HCT116 (cell line): ENCODE measurements around the gene UBE2G2. TPM values are rescaled to one million over a fixed set of nuclear protein-coding genes. Genes with fewer than 3 reads are reported as not detected.

Experiments used
- ATAC-seq: fragments of 200-7000 bp; cut with Tn5 transposase; 2 replicates; pipeline ENCODE4 v1.9.1; 2020; ENCODE audit warnings: mild to moderate bottlenecking, moderate library complexity
- BruUV-seq: library from RNA; stranded (reverse); fragments of 400-500 nt; replicated peaks from 2 replicates; lab custom pipeline; 2021; lab: Mats Ljungman, UMichigan
- CTCF ChIA-PET: fragments of 300-600 bp; sonication (Branson Sonifier 250); formaldehyde crosslinking; loops from one replicate; lab custom pipeline; 2021; ENCODE audit warnings: antibody characterized with exemption; lab: Charles Lee
- POLR2A ChIA-PET: fragments of 300-600, 350-600 bp; sonication (Branson Sonifier 250); formaldehyde crosslinking; loops from one replicate; lab custom pipeline; 2021; ENCODE audit warnings: antibody characterized with exemption; lab: Charles Lee
- RAD21 ChIA-PET, 2 experiments: fragments of 300-600 bp; sonication (Branson Sonifier 250); formaldehyde crosslinking; loops; one replicate each; lab custom pipeline; 2023; ENCODE audit warnings: low total read pairs in 2 of 2; ENCODE audit not compliant: uncharacterized antibody in 2 of 2, unreplicated experiment in 2 of 2, low non-redundant PET in 1 of 2; lab: Charles Lee
- DNase-seq: peaks from one replicate; pipeline ENCODE4 v3.0.0-alpha.2; 2010; ENCODE audit warnings: low read depth, low spot score
- H2AFZ ChIP-seq: fragments of 200-600 bp; shearing (Covaris generic), sonication (generic); 2 replicates; pipeline ENCODE4 v1.6.1; 2017; ENCODE audit warnings: low read depth, mixed run types, mixed read lengths, antibody characterized with exemption, low read length; ENCODE audit not compliant: poor library complexity, severe bottlenecking
- H3K27ac ChIP-seq: 2 replicates; pipeline ENCODE4 v1.5.1; 2012; ENCODE audit warnings: low read depth, low read length
- H3K27me3 ChIP-seq: fragments of 200-600 bp; sonication (generic); 2 replicates; pipeline ENCODE4 v1.6.1; 2016; ENCODE audit warnings: mixed run types, low read length, mixed read lengths; ENCODE audit not compliant: insufficient read depth
- H3K36me3 ChIP-seq, 2 experiments: fragments of 200-500 bp in 1 of 2; fragments of 200-600 bp in 1 of 2; sonication (Bioruptor generic) in 1 of 2; sonication (generic) in 1 of 2; 2 replicates each; pipeline versions ENCODE4 v1.5.1 to v1.6.1; 2014 to 2016; ENCODE audit warnings: low read length in 2 of 2, inconsistent platforms in 1 of 2, mixed read lengths in 1 of 2, mixed run types in 1 of 2; ENCODE audit not compliant: insufficient read depth in 2 of 2, control insufficient read depth in 1 of 2
- H3K4me1 ChIP-seq, 2 experiments: fragments of 200-600 bp in 1 of 2; sonication (generic) in 1 of 2; 2 replicates each; pipeline versions ENCODE4 v1.5.1 to v1.6.1; 2012 to 2017; ENCODE audit warnings: low read length in 2 of 2, inconsistent platforms in 1 of 2, mild to moderate bottlenecking in 1 of 2, mixed read lengths in 1 of 2, mixed run types in 1 of 2, moderate library complexity in 1 of 2; ENCODE audit not compliant: insufficient read depth in 2 of 2, control insufficient read depth in 1 of 2
- H3K4me2 ChIP-seq: fragments of 200-600 bp; sonication (generic); 2 replicates; pipeline ENCODE4 v1.6.1; 2017; ENCODE audit warnings: mixed run types, low read length, mixed read lengths
- H3K4me3 ChIP-seq, 2 experiments: fragments of 200-600 bp in 1 of 2; sonication (generic) in 1 of 2; replicated peaks in 1 of 2; 2 replicates each; pipeline ENCODE4 v1.5.1; 2011 to 2016; ENCODE audit warnings: low read length in 2 of 2, control low read depth in 1 of 2, low read depth in 1 of 2, mild to moderate bottlenecking in 1 of 2, mixed read lengths in 1 of 2, mixed run types in 1 of 2
- H3K79me2 ChIP-seq: fragments of 200-600 bp; sonication (generic); 2 replicates; pipeline ENCODE4 v1.6.1; 2017; ENCODE audit warnings: mild to moderate bottlenecking, mixed run types, low read length, moderate library complexity, mixed read lengths; ENCODE audit not compliant: insufficient read depth
- H3K9ac ChIP-seq: fragments of 200-600 bp; sonication (generic); 2 replicates; pipeline ENCODE4 v1.6.1; 2016; ENCODE audit warnings: low read length, mixed read lengths
- H3K9me2 ChIP-seq: fragments of 200-600 bp; sonication (generic), shearing (Covaris generic); 2 replicates; pipeline ENCODE4 v1.6.1; 2017; ENCODE audit warnings: mixed run types, mild to moderate bottlenecking, moderate library complexity; ENCODE audit not compliant: insufficient read depth
- H3K9me3 ChIP-seq, 2 experiments: fragments of 200-500 bp in 1 of 2; fragments of 200-600 bp in 1 of 2; sonication (Bioruptor generic) in 1 of 2; sonication (generic) in 1 of 2; 2 replicates each; pipeline ENCODE4 v1.6.1; 2014 to 2017; ENCODE audit warnings: low read length in 2 of 2, mixed read lengths in 2 of 2, inconsistent platforms in 1 of 2, low read depth in 1 of 2, mild to moderate bottlenecking in 1 of 2, mixed run types in 1 of 2, moderate library complexity in 1 of 2; ENCODE audit not compliant: control insufficient read depth in 1 of 2, insufficient read depth in 1 of 2
- H4K20me1 ChIP-seq: fragments of 200-600 bp; sonication (generic), shearing (Covaris generic); 2 replicates; pipeline ENCODE4 v1.6.1; 2017; ENCODE audit warnings: mixed run types, mild to moderate bottlenecking, moderate library complexity; ENCODE audit not compliant: insufficient read depth
- ATF3 ChIP-seq: IDR thresholded peaks from 2 replicates; pipeline ENCODE4 v1.6.1; 2012
- CBX3 ChIP-seq: IDR thresholded peaks from 2 replicates; pipeline ENCODE4 v1.6.1; 2012; ENCODE audit warnings: low read depth
- ELF1 ChIP-seq: IDR thresholded peaks from 2 replicates; pipeline ENCODE4 v1.6.1; 2012; ENCODE audit warnings: low read depth, borderline replicate concordance
- EZH2 ChIP-seq: fragments of 200-600 bp; sonication (generic); IDR thresholded peaks from 2 replicates; pipeline ENCODE4 v1.6.1; 2017; ENCODE audit warnings: antibody characterized with exemption, mixed run types
- EZH2phosphoT487 ChIP-seq: fragments of 200-600 bp; IDR thresholded peaks from 2 replicates; pipeline ENCODE4 v1.6.1; 2018; ENCODE audit warnings: antibody characterized with exemption, borderline replicate concordance
- FOSL1 ChIP-seq: IDR thresholded peaks from 2 replicates; pipeline ENCODE4 v1.6.1; 2012; ENCODE audit warnings: low read depth
- JUND ChIP-seq: IDR thresholded peaks from 2 replicates; pipeline ENCODE4 v1.6.1; 2012
- POLR2A ChIP-seq: IDR thresholded peaks from 2 replicates; pipeline ENCODE4 v1.7.0; 2011; ENCODE audit warnings: borderline replicate concordance; ENCODE audit not compliant: insufficient read depth, insufficient read length; ENCODE audit errors: extremely low read depth
- POLR2AphosphoS5 ChIP-seq: IDR thresholded peaks from 2 replicates; pipeline ENCODE4 v1.6.1; 2011; ENCODE audit warnings: mild to moderate bottlenecking, low read depth, low read length, moderate library complexity
- RAD21 ChIP-seq: IDR thresholded peaks from 2 replicates; pipeline ENCODE4 v1.6.1; 2012; ENCODE audit warnings: low read depth, mild to moderate bottlenecking
- SP1 ChIP-seq: IDR thresholded peaks from 2 replicates; pipeline ENCODE4 v1.6.1; 2012; ENCODE audit warnings: low read depth
- SRF ChIP-seq: IDR thresholded peaks from 2 replicates; pipeline ENCODE4 v1.6.1; 2012; ENCODE audit warnings: low read depth
- TCF7L2 ChIP-seq: IDR thresholded peaks from 2 replicates; pipeline ENCODE4 v1.7.0; 2011; ENCODE audit warnings: borderline replicate concordance, inconsistent platforms; ENCODE audit not compliant: insufficient read depth, insufficient read length; ENCODE audit errors: extremely low read depth
- ZFX ChIP-seq: fragments of 450-650 bp; IDR thresholded peaks from 2 replicates; pipeline ENCODE4 v1.6.1; 2017
- ZNF274 ChIP-seq: fragments of 200-500 bp; sonication (Bioruptor generic); IDR thresholded peaks from 2 replicates; pipeline ENCODE4 v1.6.1; 2014; ENCODE audit warnings: mild to moderate bottlenecking, low read depth, low read length, inconsistent platforms
- intact Hi-C: fragments of 100-400 bp; cut with micrococcal nuclease; formaldehyde crosslinking; loops from 2 replicates; pipeline ENCODE4 v1.10.0; 2022
- total RNA-seq: library from RNA; stranded (reverse); gene quantifications from one replicate; pipeline ENCODE4 v1.2.1, GENCODE V29; 2021; ENCODE audit not compliant: unreplicated experiment
- TF ChIP-seq, protein P1 (sequence below): IDR thresholded peaks from 2 replicates; pipeline ENCODE4 v1.6.1; 2011; ENCODE audit warnings: mild to moderate bottlenecking, low read length, moderate library complexity; ENCODE audit not compliant: insufficient replicate concordance; ENCODE audit errors: extremely low read depth
- TF ChIP-seq, protein P2 (sequence below): IDR thresholded peaks from 2 replicates; pipeline ENCODE4 v1.6.1; 2012; ENCODE audit warnings: low read depth
- TF ChIP-seq, protein P3 (sequence below): IDR thresholded peaks from 2 replicates; pipeline ENCODE4 v1.6.1; 2012

UBE2G2 gene
- total RNA-seq, 1 experiment from 2014 or later: 86.5 TPM

DNA sequence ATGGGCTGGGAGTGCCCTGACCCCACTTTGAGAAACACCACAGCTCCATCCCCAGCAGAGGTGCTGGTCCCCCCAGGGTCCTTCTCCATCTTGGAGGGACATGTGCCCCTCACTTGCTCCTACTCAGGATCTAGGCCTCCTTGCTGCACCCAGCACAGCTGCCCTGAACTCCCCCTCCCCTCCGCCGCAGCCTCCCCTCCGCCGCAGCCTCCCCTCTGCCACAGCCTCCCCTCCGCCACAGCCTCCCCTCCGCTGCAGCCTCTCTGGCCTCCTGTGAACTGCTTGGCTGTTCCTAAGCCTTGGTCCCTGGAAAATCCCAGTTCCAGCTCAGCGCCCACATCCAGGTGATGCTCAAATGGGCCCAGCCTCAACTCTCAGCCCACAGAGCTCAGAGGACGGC is 74.3 kb downstream of the UBE2G2 start:
- DNase-seq (no peak), ATAC-seq (no peak)
- no peaks in the 10 kb centered on the region for H3K9me3 ChIP-seq
- H3K4me2 ChIP-seq: no peak overlapping the region
- no peak overlapping the region for H3K4me3 ChIP-seq
- no peaks in the 10 kb centered on the region for H3K36me3 ChIP-seq
- no peaks in the 10 kb centered on the region for H3K79me2 ChIP-seq
- BruUV-seq: no TSS peak
- H3K27me3 ChIP-seq: no peaks in the 10 kb centered on the region
- no peak overlapping the region for H2AFZ ChIP-seq
- no peaks in the 10 kb centered on the region for H3K4me1 ChIP-seq
- CTCF ChIA-PET: no interaction called here
- H3K27ac ChIP-seq: no peak overlapping the region
- no peaks in the 10 kb centered on the region for H3K9me2 ChIP-seq
- POLR2A ChIA-PET: no interaction called here
- no peak overlapping the region for H3K9ac ChIP-seq
- intact Hi-C loops: no loop called here
- no peak for TF ChIP-seq SP1
- TF ChIP-seq TCF7L2: no peak
- no peak for TF ChIP-seq EZH2
- TF ChIP-seq JUND: no peak
- no peak for TF ChIP-seq POLR2AphosphoS5
- TF ChIP-seq ZNF274: no peak
- no peak for TF ChIP-seq ATF3
- TF ChIP-seq FOSL1: no peak
- no peak for TF ChIP-seq RAD21
- TF ChIP-seq POLR2A: no peak
- no peak for TF ChIP-seq ELF1
- no peak for TF ChIP-seq CBX3
- no peak for TF ChIP-seq SRF
- TF ChIP-seq, protein P1, sequence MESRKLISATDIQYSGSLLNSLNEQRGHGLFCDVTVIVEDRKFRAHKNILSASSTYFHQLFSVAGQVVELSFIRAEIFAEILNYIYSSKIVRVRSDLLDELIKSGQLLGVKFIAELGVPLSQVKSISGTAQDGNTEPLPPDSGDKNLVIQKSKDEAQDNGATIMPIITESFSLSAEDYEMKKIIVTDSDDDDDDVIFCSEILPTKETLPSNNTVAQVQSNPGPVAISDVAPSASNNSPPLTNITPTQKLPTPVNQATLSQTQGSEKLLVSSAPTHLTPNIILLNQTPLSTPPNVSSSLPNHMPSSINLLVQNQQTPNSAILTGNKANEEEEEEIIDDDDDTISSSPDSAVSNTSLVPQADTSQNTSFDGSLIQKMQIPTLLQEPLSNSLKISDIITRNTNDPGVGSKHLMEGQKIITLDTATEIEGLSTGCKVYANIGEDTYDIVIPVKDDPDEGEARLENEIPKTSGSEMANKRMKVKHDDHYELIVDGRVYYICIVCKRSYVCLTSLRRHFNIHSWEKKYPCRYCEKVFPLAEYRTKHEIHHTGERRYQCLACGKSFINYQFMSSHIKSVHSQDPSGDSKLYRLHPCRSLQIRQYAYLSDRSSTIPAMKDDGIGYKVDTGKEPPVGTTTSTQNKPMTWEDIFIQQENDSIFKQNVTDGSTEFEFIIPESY: no peak
- TF ChIP-seq, protein P2, sequence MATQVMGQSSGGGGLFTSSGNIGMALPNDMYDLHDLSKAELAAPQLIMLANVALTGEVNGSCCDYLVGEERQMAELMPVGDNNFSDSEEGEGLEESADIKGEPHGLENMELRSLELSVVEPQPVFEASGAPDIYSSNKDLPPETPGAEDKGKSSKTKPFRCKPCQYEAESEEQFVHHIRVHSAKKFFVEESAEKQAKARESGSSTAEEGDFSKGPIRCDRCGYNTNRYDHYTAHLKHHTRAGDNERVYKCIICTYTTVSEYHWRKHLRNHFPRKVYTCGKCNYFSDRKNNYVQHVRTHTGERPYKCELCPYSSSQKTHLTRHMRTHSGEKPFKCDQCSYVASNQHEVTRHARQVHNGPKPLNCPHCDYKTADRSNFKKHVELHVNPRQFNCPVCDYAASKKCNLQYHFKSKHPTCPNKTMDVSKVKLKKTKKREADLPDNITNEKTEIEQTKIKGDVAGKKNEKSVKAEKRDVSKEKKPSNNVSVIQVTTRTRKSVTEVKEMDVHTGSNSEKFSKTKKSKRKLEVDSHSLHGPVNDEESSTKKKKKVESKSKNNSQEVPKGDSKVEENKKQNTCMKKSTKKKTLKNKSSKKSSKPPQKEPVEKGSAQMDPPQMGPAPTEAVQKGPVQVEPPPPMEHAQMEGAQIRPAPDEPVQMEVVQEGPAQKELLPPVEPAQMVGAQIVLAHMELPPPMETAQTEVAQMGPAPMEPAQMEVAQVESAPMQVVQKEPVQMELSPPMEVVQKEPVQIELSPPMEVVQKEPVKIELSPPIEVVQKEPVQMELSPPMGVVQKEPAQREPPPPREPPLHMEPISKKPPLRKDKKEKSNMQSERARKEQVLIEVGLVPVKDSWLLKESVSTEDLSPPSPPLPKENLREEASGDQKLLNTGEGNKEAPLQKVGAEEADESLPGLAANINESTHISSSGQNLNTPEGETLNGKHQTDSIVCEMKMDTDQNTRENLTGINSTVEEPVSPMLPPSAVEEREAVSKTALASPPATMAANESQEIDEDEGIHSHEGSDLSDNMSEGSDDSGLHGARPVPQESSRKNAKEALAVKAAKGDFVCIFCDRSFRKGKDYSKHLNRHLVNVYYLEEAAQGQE: no peak
- no peak for TF ChIP-seq ZFX
- TF ChIP-seq, protein P3, sequence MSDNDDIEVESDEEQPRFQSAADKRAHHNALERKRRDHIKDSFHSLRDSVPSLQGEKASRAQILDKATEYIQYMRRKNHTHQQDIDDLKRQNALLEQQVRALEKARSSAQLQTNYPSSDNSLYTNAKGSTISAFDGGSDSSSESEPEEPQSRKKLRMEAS: no peak
- TF ChIP-seq EZH2phosphoT487: no peak
- RAD21 ChIA-PET: no interaction called here
- H4K20me1 ChIP-seq: no peaks in the 10 kb centered on the region
